Measurements from ENCODE around the gene VPS39.
A peak's percentile ranks its signal among the peaks of the same experiment; 100 is the strongest.

VPS39 gene

DNA sequence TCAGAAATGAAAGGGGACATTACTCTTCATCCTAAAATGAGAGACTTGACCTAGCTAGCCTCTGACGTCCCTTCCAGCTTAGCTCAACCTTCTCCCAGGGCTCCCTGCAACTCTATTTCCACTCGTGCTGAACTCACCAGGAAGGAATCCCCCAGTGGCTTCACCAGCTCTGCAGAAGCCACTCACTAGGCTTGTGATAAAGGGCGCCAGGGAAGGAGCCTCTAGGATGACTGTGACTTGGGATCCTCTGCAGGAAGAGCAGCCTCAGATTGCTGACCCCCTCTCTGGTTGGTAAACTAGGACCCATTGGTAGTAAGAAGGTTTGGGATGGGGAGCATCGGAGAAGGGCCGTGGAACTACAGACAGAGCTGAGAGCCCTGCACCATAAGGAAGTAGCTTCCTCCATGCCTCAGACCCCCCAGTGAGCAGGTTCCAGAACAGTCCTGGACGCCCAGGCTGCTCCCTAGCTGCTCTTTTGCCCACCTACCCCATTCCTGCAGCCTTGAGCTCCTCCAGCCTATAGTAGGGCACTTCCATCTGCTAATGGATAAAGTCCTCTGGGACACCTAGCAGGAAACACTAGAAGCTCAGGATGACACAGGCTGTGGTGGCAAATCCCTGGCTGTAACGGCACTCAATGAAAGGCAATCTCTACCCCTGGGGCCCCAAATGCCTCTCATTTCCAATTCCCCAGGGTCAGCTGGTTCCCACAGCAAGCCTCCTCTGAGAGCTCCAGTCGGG is 77.7 kb downstream of the VPS39 start:
- DNase-seq (ENCODE audit: low spot score), result no peak

DNA sequence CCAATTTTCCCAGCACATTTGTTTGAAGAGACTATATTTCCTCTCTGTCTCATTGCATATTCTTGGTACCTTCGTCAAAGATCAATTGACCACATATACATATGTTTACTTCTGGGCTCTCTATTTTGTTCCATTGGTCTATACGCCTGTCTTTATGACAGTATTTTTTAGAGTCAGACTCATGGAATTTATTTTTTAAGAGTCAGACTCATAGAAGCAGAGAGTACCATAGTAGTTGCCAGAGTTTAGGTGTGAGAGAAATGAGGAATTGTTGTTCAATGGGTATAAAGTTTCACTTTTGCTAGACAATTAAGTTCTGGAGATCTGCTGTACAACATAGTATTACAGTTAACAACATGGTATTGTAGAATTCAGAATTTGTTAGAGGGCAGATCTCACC is 78.7 kb downstream of the VPS39 start:
- peak; percentile 3 for DNase-seq (ENCODE audit: low spot score)

- no peak for DNase-seq (ENCODE audit: low spot score)
Measured at GRCh38 chr15:42128476-42128875, 79.6 kb downstream of the VPS39 start.

GRCh38 chr15:42123546-42123945 is 84.6 kb downstream of the VPS39 start:
- DNase-seq (ENCODE audit: low spot score), result no peak

DNA sequence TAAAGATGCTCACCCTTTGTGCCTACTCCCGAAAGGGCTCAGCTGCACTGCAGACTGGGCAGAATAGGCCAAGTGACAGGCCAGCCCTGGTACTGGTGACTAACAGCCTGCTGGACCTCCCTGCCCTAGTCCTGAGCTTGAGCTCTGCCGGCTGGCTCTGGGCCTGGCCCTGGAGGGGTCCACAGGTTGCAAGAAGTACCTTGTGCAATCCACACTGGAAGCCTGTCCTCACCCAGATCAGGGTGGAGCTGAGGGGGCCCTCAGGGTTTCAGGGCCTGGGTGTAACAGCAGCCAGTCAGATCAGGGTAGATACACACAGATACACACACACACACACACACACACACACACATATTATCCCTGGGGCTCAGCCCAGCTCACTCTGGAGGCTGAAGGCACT is 86.4 kb downstream of the VPS39 start:
- DNase-seq (ENCODE audit: low spot score), result no peak

DNA sequence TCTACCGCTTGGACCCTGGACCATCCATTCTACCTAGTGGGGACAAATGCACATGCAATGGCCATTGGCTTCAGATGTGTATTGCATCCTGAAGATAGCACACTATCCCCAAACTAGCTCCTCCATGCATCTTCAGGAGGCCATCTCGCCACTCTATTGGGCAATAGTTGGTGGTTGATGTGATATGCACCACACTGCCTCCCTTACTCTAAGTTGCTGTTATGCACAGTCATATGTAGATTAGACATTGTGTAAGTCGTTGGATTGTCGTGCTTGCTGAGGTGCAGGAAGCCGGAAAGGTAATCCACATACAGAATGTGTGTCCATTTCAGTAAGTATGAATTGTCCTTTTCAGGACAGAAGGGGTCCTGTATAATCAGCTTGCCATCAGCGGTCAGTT is 87.1 kb downstream of the VPS39 start:
- DNase-seq (ENCODE audit: low spot score), result no peak

DNA sequence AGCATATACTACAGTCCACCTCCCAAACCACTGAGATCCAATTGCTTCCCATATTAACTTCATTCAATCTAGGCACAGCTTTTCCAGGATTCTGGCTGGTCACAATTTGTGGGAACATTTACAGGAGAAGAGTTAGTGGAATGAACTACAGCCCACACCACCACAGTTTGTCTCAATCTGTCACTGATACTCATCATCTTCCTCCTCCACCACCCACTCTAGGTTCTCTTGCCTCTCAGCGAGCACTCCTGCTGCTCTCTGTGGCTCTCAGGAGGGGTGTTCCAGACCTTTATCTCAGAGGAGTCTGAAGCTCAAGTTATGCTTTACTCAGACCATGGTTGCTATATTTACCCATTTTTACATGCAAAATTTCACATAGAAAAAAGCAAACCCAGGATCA is 87.8 kb downstream of the VPS39 start:
- no peak for DNase-seq (ENCODE audit: low spot score)

GRCh38 chr15:42119446-42119760 is 88.7 kb downstream of the VPS39 start:
- DNase-seq (ENCODE audit: low spot score), result no peak

GRCh38 chr15:42118650-42119445 is 89.3 kb downstream of the VPS39 start:
- DNase-seq (ENCODE audit: low spot score), result no peak

- DNase-seq (ENCODE audit: low spot score), result no peak
Measured at GRCh38 chr15:42111924-42112323, 96.2 kb downstream of the VPS39 start.

GRCh38 chr15:42110367-42110766 is 97.7 kb downstream of the VPS39 start:
- no peak for DNase-seq (ENCODE audit: low spot score)

DNA sequence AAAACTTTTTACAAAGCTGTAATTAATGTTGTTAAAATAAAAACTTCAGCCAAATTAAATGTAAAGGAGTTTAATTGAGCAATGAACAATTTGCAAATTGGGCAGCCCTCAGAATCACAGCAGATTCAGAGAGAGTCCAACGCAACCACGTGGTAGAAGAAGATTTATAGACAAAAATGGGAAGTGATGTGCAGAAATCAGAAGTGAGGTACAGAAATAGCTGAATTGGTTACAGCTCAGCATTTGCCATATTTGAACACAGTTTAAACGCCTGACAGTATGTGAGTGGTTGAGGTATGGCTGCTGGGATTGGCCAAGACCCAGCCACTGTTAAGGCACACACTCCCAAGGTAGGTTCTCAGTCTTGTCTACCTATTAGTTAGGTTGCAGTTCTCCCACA is 99.3 kb downstream of the VPS39 start:
- DNase-seq (ENCODE audit: low spot score), result no peak

All from RKO (cell line).